Measurements from ENCODE around the gene OR1F1.

The OR1F1 gene

DNA sequence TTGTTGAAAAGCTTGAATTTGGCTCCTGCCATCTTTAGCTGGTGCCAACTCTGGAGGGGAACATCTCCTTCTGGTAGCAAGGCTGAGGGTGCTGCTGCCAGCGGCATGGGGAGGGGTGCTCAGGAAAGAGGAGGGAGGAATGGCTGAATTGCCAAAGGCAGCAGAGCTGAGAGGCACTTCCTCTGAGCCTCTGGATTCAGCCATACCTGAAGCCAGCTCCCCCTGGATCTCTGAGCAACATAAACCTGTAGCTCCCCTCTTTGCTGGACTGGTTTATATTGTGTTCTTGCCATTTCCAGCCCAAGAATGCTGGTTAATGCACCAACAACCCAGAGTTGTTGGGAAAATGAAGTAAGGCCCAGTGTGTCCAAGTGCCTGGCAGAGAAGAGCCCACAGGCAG, 61.0 kb downstream of the OR1F1 start:
- no peak for DNase-seq (ENCODE audit: low spot score)

DNA sequence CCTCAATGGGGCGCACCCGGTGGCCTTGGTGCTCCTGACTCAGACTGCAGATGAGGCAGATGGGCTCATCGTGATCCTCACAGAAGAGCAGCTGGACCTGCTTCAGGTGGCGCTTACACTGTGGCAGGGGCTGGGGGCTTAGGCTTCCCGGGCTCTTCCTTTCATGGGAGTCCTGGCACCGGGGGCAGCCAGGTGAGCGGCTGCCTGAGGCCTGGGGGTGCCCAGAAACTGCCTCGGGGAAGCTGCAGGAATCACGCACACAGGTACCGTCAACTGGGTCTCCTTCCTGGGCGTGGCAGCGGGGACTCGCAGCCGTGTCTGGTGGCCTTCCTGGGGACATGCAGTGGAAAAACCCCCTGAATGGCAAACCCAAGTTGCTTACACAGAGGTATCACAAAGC, 61.4 kb downstream of the OR1F1 start:
- DNase-seq (ENCODE audit: low spot score) = no peak

DNA sequence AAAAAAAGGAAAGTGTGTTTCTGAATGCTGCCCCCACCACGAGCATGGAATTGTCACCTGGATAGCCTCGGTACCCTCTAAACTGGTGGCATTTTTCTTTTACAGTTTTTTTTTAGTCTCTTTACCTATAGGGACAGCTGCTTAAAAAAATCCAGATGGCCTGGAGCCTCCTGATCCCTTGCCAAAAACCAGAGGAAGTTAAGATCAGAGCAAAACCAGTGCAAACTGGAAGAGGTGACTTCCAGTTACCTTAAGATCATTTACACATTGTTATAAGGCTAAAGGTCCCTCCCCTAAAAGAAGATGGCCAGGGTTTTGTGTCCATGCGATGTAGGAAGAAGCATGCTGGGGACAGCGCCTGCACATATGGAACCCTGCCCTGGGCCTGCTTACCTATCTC, 65.0 kb downstream of the OR1F1 start:
- no peak for DNase-seq (ENCODE audit: low spot score)

DNA sequence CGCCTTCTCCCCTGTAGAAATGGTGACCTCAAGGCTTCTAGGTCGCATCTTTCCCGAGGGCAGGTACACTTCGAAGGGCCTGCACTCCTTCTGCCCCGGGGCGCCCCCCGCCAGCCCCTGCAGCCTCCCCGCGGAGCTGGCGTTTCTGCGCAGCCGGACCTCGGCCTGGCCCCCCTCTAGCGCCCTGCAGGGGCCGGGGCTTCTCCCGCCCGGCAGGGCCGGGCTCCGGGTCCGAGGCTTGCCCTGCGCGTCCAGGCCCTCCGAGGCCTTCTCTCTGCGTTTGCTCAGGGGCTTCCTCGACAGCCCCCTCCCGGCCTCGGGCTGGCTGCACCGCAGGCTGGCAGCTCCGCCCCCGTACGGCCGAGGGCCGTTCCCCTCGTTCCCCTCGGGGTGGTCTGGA, 66.3 kb downstream of the OR1F1 start:
- no peak for DNase-seq (ENCODE audit: low spot score)

Data from GM03348 (cell line).